MCF 10A (cell line): Measurements from ENCODE around the gene TNRC6B. TPM values are rescaled to one million over a fixed set of nuclear protein-coding genes. Genes with fewer than 3 reads are reported as not detected.
A peak's percentile ranks its signal among the peaks of the same experiment; 100 is the strongest.

Experiments
- BruUV-seq: library from RNA; stranded (reverse); fragments of 400-500 nt; replicated peaks from 2 replicates; lab custom pipeline; 2021; lab: Mats Ljungman, UMichigan
- CTCF ChIA-PET: fragments of 300-600 bp; sonication (Branson Sonifier 250); formaldehyde crosslinking; extraction: SDS; loops from one replicate; lab custom pipeline; 2021; ENCODE audit warnings: antibody characterized with exemption, inconsistent platforms; lab: Yijun Ruan, JAX
- POLR2A ChIA-PET: fragments of 300-600, 350-650 bp; sonication (Branson Sonifier 250); formaldehyde crosslinking; extraction: SDS; loops from one replicate; lab custom pipeline; 2020; ENCODE audit warnings: antibody characterized with exemption, inconsistent platforms; lab: Yijun Ruan, JAX
- DNase-seq: peaks from one replicate; pipeline ENCODE4 v3.0.0-alpha.2; 2018; ENCODE audit not compliant: unreplicated experiment
- H3K27ac Mint-ChIP-seq: one replicate; pipeline ENCODE4 v1.8.0; 2022; ENCODE audit warnings: mild to moderate bottlenecking, low read depth, mixed read lengths; ENCODE audit not compliant: unreplicated experiment
- H3K27me3 Mint-ChIP-seq: one replicate; pipeline ENCODE4 v1.8.0; 2022; ENCODE audit warnings: mixed read lengths; ENCODE audit not compliant: insufficient read depth, unreplicated experiment
- H3K36me3 Mint-ChIP-seq: one replicate; pipeline ENCODE4 v1.8.0; 2022; ENCODE audit warnings: mild to moderate bottlenecking, moderate library complexity, mixed read lengths; ENCODE audit not compliant: insufficient read depth, unreplicated experiment
- H3K4me1 Mint-ChIP-seq: one replicate; pipeline ENCODE4 v1.8.0; 2022; ENCODE audit warnings: mixed read lengths; ENCODE audit not compliant: insufficient read depth, unreplicated experiment
- H3K4me3 Mint-ChIP-seq: one replicate; pipeline ENCODE4 v1.8.0; 2022; ENCODE audit warnings: mild to moderate bottlenecking, moderate library complexity, mixed read lengths; ENCODE audit not compliant: unreplicated experiment
- H3K9me3 Mint-ChIP-seq: one replicate; pipeline ENCODE4 v1.8.0; 2022; ENCODE audit warnings: mixed read lengths; ENCODE audit not compliant: unreplicated experiment
- CTCF ChIP-seq: fragments of 200-600 bp; IDR thresholded peaks from one replicate; pipeline ENCODE4 v1.8.0; 2022; ENCODE audit warnings: antibody characterized with exemption, mild to moderate bottlenecking; ENCODE audit not compliant: unreplicated experiment
- intact Hi-C: fragments of 100-400 bp; cut with micrococcal nuclease; formaldehyde crosslinking; loops from 2 replicates; pipeline ENCODE4 v1.14.1; 2022
- total RNA-seq: library from RNA; stranded (reverse); gene quantifications from 2 replicates; pipeline ENCODE4 v1.2.3, GENCODE V29; 2022

The TNRC6B gene
- total RNA-seq, 1 experiment from 2014 or later = 27.1 TPM

DNA sequence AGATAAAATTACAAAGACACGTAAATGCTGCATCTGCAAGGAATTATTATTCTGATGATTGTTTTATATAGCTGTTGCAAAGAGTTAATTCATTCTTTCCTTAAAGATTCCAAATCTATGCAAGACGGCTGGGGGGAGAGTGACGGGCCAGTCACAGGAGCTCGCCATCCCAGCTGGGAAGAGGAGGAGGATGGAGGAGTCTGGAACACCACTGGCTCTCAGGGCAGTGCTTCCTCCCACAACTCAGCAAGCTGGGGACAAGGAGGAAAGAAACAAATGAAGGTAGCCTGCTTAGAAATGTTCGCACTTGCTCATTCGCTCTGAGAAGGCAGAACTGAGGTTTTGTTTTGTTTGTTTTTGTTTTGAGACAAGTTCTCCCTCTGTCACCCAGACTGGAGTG is 95.6 kb downstream of the TNRC6B start:
- BruUV-seq = no TSS peak
- Mint-ChIP-seq H3K27ac (no peak overlapping the region), H3K9me3 (no peaks in the 10 kb centered on the region), H3K4me3 (no peak overlapping the region), H3K36me3 (peaks cover 75% of the 10 kb centered on the region), H3K27me3 (no peaks in the 10 kb centered on the region), H3K4me1 (peaks cover 12% of the 10 kb centered on the region)
- intact Hi-C loops = no loop called here
- no peak for TF ChIP-seq CTCF
- no peak for DNase-seq
- CTCF ChIA-PET = no interaction called here
- POLR2A ChIA-PET = interaction anchor here (0.5 to 1.2 kb wide), 2 partner anchors 80 to 82 kb away, joined by 3 to 5 read pairs; no protein-coding TSS in a partner anchor

GRCh38 chr22:40276996-40277823 is 99.5 kb downstream of the TNRC6B start:
- DNase-seq = peak; percentile 43
- H3K36me3 Mint-ChIP-seq = peaks cover 66% of the 10 kb centered on the region
- intact Hi-C loops = loop anchor here (5.0 kb wide), 1 partner anchor 100 kb away; the partner anchor contains the start of gene TNRC6B
- H3K4me3 Mint-ChIP-seq = peak overlapping the region; percentile 74
- POLR2A ChIA-PET = interaction anchor here (1.2 to 3.2 kb wide), 3 partner anchors 19 to 99 kb away, joined by 3 to 13 read pairs (median 11); partner anchors contain the start of gene TNRC6B
- no peak for TF ChIP-seq CTCF
- CTCF ChIA-PET = interaction anchor here (1.1 kb wide), 1 partner anchor 71 kb away, joined by 3 read pairs; no protein-coding TSS in a partner anchor
- BruUV-seq = no TSS peak
- peak overlapping the region; percentile 95 for H3K27ac Mint-ChIP-seq
- H3K4me1 Mint-ChIP-seq = peaks cover 23% of the 10 kb centered on the region
- no peaks in the 10 kb centered on the region for H3K9me3 Mint-ChIP-seq
- no peaks in the 10 kb centered on the region for H3K27me3 Mint-ChIP-seq

GRCh38 chr22:40279017-40279416 is 101.3 kb downstream of the TNRC6B start:
- CTCF ChIA-PET = interaction anchor here (0.6 kb wide), 1 partner anchor 58 kb away, joined by 4 read pairs; no protein-coding TSS in a partner anchor
- no peak for DNase-seq
- no peak overlapping the region for H3K4me3 Mint-ChIP-seq
- BruUV-seq = no TSS peak
- H3K27me3 Mint-ChIP-seq = no peaks in the 10 kb centered on the region
- no peak for TF ChIP-seq CTCF
- intact Hi-C loops = loop anchor here (5.0 kb wide), 1 partner anchor 102 kb away; the partner anchor contains the start of gene TNRC6B
- POLR2A ChIA-PET = interaction anchor here (0.7 to 3.2 kb wide), 2 partner anchors 21 to 36 kb away, joined by 4 to 11 read pairs; no protein-coding TSS in a partner anchor
- H3K9me3 Mint-ChIP-seq = no peaks in the 10 kb centered on the region
- H3K36me3 Mint-ChIP-seq = peaks cover 60% of the 10 kb centered on the region
- H3K27ac Mint-ChIP-seq = no peak overlapping the region
- peaks cover 19% of the 10 kb centered on the region for H3K4me1 Mint-ChIP-seq

DNA sequence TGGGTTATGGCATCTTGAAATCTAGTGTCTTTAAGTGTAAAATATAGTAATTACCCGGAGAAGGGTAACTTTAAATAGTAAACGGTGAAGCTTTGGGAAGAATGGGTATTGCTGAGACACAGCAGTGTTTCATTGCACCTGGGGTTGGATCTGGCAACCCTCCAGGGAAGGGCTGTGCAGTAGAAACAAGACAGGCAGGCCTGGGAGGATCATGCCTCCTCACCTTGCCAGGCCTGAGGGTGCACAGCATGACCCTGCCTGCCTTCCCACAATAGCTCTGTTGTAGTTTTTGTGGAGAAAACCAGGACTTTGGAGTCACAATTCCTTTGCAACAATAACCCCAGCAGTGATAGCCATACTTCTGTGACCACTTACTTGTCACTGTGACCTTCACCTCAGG is 104.0 kb downstream of the TNRC6B start:
- no TSS peak for BruUV-seq
- peaks cover 64% of the 10 kb centered on the region for H3K36me3 Mint-ChIP-seq
- DNase-seq = peak; percentile 38

More for the DNA sequence above, 104.0 kb downstream of the TNRC6B start:
- intact Hi-C loops = no loop called here
- TF ChIP-seq CTCF = no peak
- no peaks in the 10 kb centered on the region for H3K27me3 Mint-ChIP-seq
- ChIA-PET POLR2A (interaction anchor here (2.3 kb wide), 1 partner anchor 65 kb away, joined by 10 read pairs; the partner anchor contains the start of gene ADSL), CTCF (no interaction called here)
- H3K4me1 Mint-ChIP-seq = peaks cover 18% of the 10 kb centered on the region
- H3K27ac Mint-ChIP-seq = peak overlapping the region; percentile 58
- H3K9me3 Mint-ChIP-seq = no peaks in the 10 kb centered on the region
- H3K4me3 Mint-ChIP-seq = no peak overlapping the region
